C4-2B (cell line): Measurements from ENCODE around the gene CBX7.

ENCODE experiments used
- H3K27ac ChIP-seq: fragments of 450-650 bp; 2 replicates; pipeline ENCODE4 v1.5.1; 2017
- ZFX ChIP-seq: fragments of 450-650 bp; IDR thresholded peaks from 2 replicates; pipeline ENCODE4 v1.6.1; 2017
- TF ChIP-seq, protein P1 (sequence below): fragments of 450-650 bp; conservative IDR thresholded peaks from 2 replicates; pipeline ENCODE4 v1.5.1; 2017; ENCODE audit warnings: mild to moderate bottlenecking

CBX7 gene

DNA sequence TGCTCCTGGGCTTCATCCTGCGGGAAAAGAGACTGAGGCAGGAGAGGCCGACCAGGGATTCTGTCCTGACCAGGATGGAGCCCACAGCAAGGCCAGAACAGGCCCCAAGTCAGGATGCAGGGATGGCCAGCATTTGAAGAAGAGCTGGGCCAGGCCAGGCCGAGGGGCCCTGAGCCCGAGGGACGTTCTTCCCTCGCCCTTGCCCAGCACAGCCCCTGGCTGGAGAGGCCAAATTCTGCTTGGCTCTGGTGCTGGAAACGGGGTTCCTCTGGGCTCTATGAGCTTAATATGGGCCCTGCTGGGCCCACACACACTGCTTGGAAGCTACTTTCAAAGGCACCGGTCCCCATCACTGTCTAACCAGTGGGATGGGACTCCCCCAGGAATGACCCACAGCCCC is 67.8 kb downstream of the CBX7 start:
- TF ChIP-seq ZFX = no peak
- TF ChIP-seq, protein P1, sequence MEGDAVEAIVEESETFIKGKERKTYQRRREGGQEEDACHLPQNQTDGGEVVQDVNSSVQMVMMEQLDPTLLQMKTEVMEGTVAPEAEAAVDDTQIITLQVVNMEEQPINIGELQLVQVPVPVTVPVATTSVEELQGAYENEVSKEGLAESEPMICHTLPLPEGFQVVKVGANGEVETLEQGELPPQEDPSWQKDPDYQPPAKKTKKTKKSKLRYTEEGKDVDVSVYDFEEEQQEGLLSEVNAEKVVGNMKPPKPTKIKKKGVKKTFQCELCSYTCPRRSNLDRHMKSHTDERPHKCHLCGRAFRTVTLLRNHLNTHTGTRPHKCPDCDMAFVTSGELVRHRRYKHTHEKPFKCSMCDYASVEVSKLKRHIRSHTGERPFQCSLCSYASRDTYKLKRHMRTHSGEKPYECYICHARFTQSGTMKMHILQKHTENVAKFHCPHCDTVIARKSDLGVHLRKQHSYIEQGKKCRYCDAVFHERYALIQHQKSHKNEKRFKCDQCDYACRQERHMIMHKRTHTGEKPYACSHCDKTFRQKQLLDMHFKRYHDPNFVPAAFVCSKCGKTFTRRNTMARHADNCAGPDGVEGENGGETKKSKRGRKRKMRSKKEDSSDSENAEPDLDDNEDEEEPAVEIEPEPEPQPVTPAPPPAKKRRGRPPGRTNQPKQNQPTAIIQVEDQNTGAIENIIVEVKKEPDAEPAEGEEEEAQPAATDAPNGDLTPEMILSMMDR = no peak
- H3K27ac ChIP-seq = no peak overlapping the region

DNA sequence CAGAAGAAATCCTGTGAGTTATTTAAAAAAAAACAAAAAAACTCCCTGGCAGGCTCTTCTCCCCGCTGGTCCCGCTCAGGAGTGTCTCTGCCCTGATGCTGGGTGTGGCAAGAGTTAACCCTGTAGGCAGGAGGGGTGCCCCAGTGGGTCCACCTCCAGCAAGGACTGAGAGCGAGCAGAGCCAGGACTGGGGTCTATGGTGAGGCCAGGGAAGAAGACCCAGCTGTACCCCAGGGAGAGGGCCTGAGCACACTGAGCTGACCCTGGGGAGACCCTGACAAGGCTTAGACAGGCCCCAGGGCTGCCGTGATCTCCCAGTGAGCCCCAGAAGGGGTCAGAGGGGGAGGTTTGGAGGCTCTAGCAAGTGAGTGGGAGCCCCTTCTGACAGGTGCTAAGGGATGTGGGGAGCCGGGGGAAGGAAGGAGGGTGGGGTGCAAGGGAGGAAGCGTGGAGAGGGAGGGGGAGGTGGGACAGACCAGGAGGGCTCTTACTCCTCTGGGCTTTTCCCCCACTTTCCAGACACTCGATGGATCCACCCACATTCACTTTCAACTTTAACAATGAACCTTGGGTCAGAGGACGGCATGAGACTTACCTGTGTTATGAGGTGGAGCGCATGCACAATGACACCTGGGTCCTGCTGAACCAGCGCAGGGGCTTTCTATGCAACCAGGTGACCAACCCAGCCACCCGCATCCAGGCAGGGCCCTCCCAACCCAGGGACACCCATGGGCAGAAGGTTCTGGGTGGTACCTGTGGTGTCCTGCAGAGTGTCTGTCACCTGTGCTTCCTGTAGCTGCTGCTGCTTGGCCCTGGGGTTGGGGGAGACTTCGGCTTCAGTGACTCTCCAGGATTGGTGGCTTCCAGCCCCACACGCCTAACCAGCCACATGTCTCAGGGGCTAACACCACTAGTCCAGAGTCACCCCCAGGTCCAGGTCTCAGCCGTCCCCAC is 69.0 kb downstream of the CBX7 start:
- no peak for TF ChIP-seq ZFX
- TF ChIP-seq, protein P1 = no peak
- no peak overlapping the region for H3K27ac ChIP-seq

DNA sequence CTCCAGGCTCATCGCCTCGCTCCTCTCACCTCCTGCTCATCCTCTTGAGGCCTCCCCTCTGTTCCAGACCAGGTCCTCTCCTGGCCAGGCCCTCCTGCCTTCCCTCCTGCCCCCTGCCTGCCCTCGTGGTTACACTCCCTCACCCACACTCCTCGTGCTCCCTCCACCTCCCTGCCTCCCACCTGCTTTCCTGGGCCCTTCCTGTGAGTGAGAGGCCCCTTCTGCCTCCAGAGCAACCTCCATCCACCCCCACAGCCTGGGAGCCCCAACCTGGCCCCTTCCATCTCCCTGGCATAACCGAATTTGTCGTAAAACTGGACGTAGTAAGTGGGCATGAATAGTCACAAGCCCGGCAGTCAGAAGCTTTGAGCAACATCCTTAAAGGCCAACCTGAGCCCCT is 70.9 kb downstream of the CBX7 start:
- H3K27ac ChIP-seq = no peak overlapping the region
- TF ChIP-seq ZFX = no peak
- TF ChIP-seq, protein P1 = no peak

DNA sequence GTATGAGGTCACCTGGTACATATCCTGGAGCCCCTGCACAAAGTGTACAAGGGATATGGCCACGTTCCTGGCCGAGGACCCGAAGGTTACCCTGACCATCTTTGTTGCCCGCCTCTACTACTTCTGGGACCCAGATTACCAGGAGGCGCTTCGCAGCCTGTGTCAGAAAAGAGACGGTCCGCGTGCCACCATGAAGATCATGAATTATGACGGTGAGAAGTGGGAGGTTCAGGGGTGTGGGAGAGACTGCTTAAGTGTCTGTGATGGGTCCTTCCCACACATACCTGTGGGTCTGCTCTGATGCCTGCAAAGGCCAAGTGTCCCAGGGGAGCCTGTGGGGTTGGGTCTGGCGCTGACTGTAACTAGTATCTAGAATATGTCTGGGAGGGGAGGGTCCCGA is 71.5 kb downstream of the CBX7 start:
- no peak for TF ChIP-seq ZFX
- TF ChIP-seq, protein P1 = no peak
- no peak overlapping the region for H3K27ac ChIP-seq
